Breast epithelium (tissue), 4 donors: ENCODE measurements around the gene OR2L8. TPM values are rescaled to one million over a fixed set of nuclear protein-coding genes. Genes with fewer than 3 reads are reported as not detected.
A peak's percentile ranks its signal among the peaks of the same experiment; 100 is the strongest.

Source experiments
- DNase-seq, 2 donors: peaks; one replicate each; pipeline ENCODE4 v3.0.0-alpha.2; 2019; ENCODE audit warnings: low spot score in 2 of 2
- H3K27ac ChIP-seq, 2 donors: fragments of 200-600 bp; sonication (generic) in 1 of 2; one replicate each; pipeline ENCODE4 v1.5.1; 2016 to 2019; ENCODE audit warnings: mild to moderate bottlenecking in 1 of 2
- H3K27me3 ChIP-seq, 2 donors: fragments of 200-600 bp; sonication (generic) in 1 of 2; one replicate each; pipeline versions ENCODE4 v1.5.1 to v1.6.0; 2017 to 2019; ENCODE audit warnings: control low read depth in 1 of 2, mild to moderate bottlenecking in 1 of 2
- H3K36me3 ChIP-seq: fragments of 200-600 bp; one replicate; pipeline ENCODE4 v1.5.1; 2019
- H3K4me1 ChIP-seq, 2 donors: fragments of 200-600 bp; sonication (generic); one replicate each; pipeline ENCODE4 v1.5.1; 2016 to 2019; ENCODE audit warnings: control low read depth in 1 of 2
- H3K4me3 ChIP-seq, 3 donors: fragments of 200-600 bp; sonication (generic); 1 replicate in 2 of 3; 2 replicates in 1 of 3; pipeline ENCODE4 v1.5.1; 2016 to 2019; ENCODE audit warnings: mild to moderate bottlenecking in 3 of 3, moderate library complexity in 2 of 3
- H3K9me3 ChIP-seq, 2 donors: fragments of 200-600 bp; sonication (generic) in 1 of 2; one replicate each; pipeline ENCODE4 v1.5.1; 2016 to 2019; ENCODE audit warnings: control low read depth in 1 of 2
- CTCF ChIP-seq, 3 donors: fragments of 450-650 bp; IDR thresholded peaks; one replicate each; pipeline ENCODE4 v1.5.1; 2016 to 2017; ENCODE audit warnings: antibody characterized with exemption in 3 of 3, mild to moderate bottlenecking in 3 of 3, moderate library complexity in 3 of 3
- POLR2A ChIP-seq: fragments of 450-650 bp; IDR thresholded peaks from one replicate; pipeline ENCODE4 v1.6.1; 2016; ENCODE audit warnings: antibody characterized with exemption, mild to moderate bottlenecking, moderate library complexity
- POLR2AphosphoS5 ChIP-seq, 3 donors: sonication (generic); formaldehyde crosslinking; IDR thresholded peaks; one replicate each; pipeline ENCODE4 v1.6.1; 2017; ENCODE audit warnings: antibody characterized with exemption in 3 of 3
- intact Hi-C: fragments of 100-400 bp; cut with DNase I; formaldehyde crosslinking; loops from one replicate; pipeline ENCODE4 v1.15.1; 2023; ENCODE audit warnings: low total_unique reads
- total RNA-seq, 3 donors: library from RNA; depleted of rRNA; stranded (reverse); fragments of >200 nt; gene quantifications; one replicate each; pipeline ENCODE4 v1.1.0, GENCODE V29; 2016

OR2L8 gene
- total RNA-seq, 3 donors from 2014 or later: 0.73 to 1.3 TPM; not detected in 1

- no peak for DNase-seq
- Histone ChIP-seq H3K36me3 (no peaks in the 10 kb centered on the region), H3K4me3 (no peak overlapping the region), H3K27me3 (no peaks in the 10 kb centered on the region), H3K27ac (no peak overlapping the region), H3K9me3 (peaks cover 4 to 5% of the 10 kb centered on the region in 2 donors), H3K4me1 (no peaks in the 10 kb centered on the region)
- no peak for TF ChIP-seq POLR2AphosphoS5 (IDR thresholded peaks at IDR 0.05)
- no peak for TF ChIP-seq CTCF (IDR thresholded peaks at IDR 0.05)
- intact Hi-C loops: no loop called here
Measured at GRCh38 chr1:247942624-247943023, 6.0 kb upstream of the OR2L8 start.

- intact Hi-C loops: no loop called here
- Histone ChIP-seq H3K9me3 (no peaks in the 10 kb centered on the region), H3K4me1 (no peaks in the 10 kb centered on the region), H3K27me3 (no peaks in the 10 kb centered on the region), H3K4me3 (no peak overlapping the region), H3K27ac (no peak overlapping the region), H3K36me3 (no peaks in the 10 kb centered on the region)
- TF ChIP-seq POLR2A (no peak), POLR2AphosphoS5 (IDR thresholded peaks at IDR 0.05) (no peak), CTCF (IDR thresholded peaks at IDR 0.05) (no peak)
- no peak for DNase-seq
Measured at GRCh38 chr1:247953408-247953807, 4.8 kb downstream of the OR2L8 start.

GRCh38 chr1:247961791-247962190, 13.1 kb downstream of the OR2L8 start:
- H3K27me3 ChIP-seq: no peaks in the 10 kb centered on the region
- DNase-seq: no peak
- TF ChIP-seq POLR2A (no peak), POLR2AphosphoS5 (IDR thresholded peaks at IDR 0.05) (no peak), CTCF (IDR thresholded peaks at IDR 0.05) (no peak)
- no peak overlapping the region for H3K4me3 ChIP-seq
- H3K4me1 ChIP-seq: no peaks in the 10 kb centered on the region
- no peaks in the 10 kb centered on the region for H3K36me3 ChIP-seq
- H3K9me3 ChIP-seq: no peaks in the 10 kb centered on the region
- intact Hi-C loops: no loop called here
- H3K27ac ChIP-seq: peak overlapping the region in 1 of 2 donors; percentile 43

GRCh38 chr1:247962911-247963588, 14.4 kb downstream of the OR2L8 start:
- Histone ChIP-seq H3K27me3 (no peaks in the 10 kb centered on the region), H3K4me3 (no peak overlapping the region), H3K9me3 (no peaks in the 10 kb centered on the region), H3K36me3 (no peaks in the 10 kb centered on the region), H3K27ac (peak overlapping the region; percentile 40 to 69), H3K4me1 (no peaks in the 10 kb centered on the region)
- TF ChIP-seq POLR2A: no peak
- TF ChIP-seq POLR2AphosphoS5 (IDR thresholded peaks at IDR 0.05): no peak
- TF ChIP-seq CTCF (IDR thresholded peaks at IDR 0.05): no peak
- peak in 1 of 2 donors; percentile 56 for DNase-seq
- intact Hi-C loops: no loop called here

GRCh38 chr1:247964933-247965332, 16.3 kb downstream of the OR2L8 start, which contains the start of gene OR2AK2:
Gene OR2AK2 (plus strand): TSS chr1:247965233. CDS start chr1:247965377, 144 bp downstream.
- Histone ChIP-seq H3K27ac (no peak within 1 kb of the TSS), H3K36me3 (no peaks in the 10 kb centered on the region), H3K9me3 (no peaks in the 10 kb centered on the region), H3K27me3 (no peaks in the 10 kb centered on the region), H3K4me1 (no peaks in the 10 kb centered on the region), H3K4me3 (no peak within 1 kb of the TSS)
- intact Hi-C loops: no loop called here
- no peak for DNase-seq
- TF ChIP-seq POLR2AphosphoS5 (IDR thresholded peaks at IDR 0.05): no peak
- TF ChIP-seq CTCF (IDR thresholded peaks at IDR 0.05): no peak
- TF ChIP-seq POLR2A: no peak
